AG04450 (cell line): ENCODE results near the gene C8B. TPM values are rescaled to one million over a fixed set of nuclear protein-coding genes. Genes with fewer than 3 reads are reported as not detected.

ENCODE experiments used
- CTCF ChIA-PET: fragments of 300-600, 350-600 bp; formaldehyde crosslinking; extraction: SDS; loops from one replicate; lab custom pipeline; 2022; ENCODE audit warnings: antibody characterized with exemption, inconsistent platforms; lab: Charles Lee
- POLR2A ChIA-PET: fragments of 350-600 bp; formaldehyde crosslinking; extraction: SDS; loops from one replicate; lab custom pipeline; 2021; ENCODE audit warnings: antibody characterized with exemption, inconsistent platforms; lab: Yijun Ruan, JAX
- DNase-seq: peaks from one replicate; pipeline ENCODE4 v3.0.0-alpha.2; 2011; ENCODE audit warnings: low read depth, low spot score
- H3K27ac ChIP-seq: one replicate; pipeline ENCODE4 v1.5.1; 2012; ENCODE audit warnings: low read depth, low read length, control low read depth
- H3K27me3 ChIP-seq: one replicate; pipeline ENCODE4 v1.6.0; 2012; ENCODE audit warnings: low read length; ENCODE audit not compliant: control insufficient read depth, insufficient read depth
- H3K4me3 ChIP-seq: 2 replicates; pipeline ENCODE4 v1.5.1; 2011; ENCODE audit warnings: mild to moderate bottlenecking, low read depth, low read length, control low read depth
- H3K9me3 ChIP-seq: 2 replicates; pipeline ENCODE4 v1.5.1; 2012; ENCODE audit warnings: low read length; ENCODE audit not compliant: control insufficient read depth, insufficient read depth
- polyA plus RNA-seq: library from polyadenylated mRNA; depleted of rRNA; stranded (reverse); fragments of >200 nt; gene quantifications from 2 replicates; pipeline ENCODE4 v1.2.3, GENCODE V29; 2011
- TF ChIP-seq, protein P1 (sequence below): IDR thresholded peaks from 2 replicates; pipeline ENCODE4 v1.5.1; 2011; ENCODE audit warnings: low read depth, low read length, control low read depth, inconsistent platforms

C8B gene
- polyA plus RNA-seq, 1 experiment, result not detected

- ChIA-PET CTCF (no interaction called here), POLR2A (no interaction called here)
- no peak for DNase-seq
- Histone ChIP-seq H3K27ac (no peak overlapping the region), H3K27me3 (no peaks in the 10 kb centered on the region), H3K9me3 (no peaks in the 10 kb centered on the region), H3K4me3 (no peak overlapping the region)
- TF ChIP-seq, protein P1, sequence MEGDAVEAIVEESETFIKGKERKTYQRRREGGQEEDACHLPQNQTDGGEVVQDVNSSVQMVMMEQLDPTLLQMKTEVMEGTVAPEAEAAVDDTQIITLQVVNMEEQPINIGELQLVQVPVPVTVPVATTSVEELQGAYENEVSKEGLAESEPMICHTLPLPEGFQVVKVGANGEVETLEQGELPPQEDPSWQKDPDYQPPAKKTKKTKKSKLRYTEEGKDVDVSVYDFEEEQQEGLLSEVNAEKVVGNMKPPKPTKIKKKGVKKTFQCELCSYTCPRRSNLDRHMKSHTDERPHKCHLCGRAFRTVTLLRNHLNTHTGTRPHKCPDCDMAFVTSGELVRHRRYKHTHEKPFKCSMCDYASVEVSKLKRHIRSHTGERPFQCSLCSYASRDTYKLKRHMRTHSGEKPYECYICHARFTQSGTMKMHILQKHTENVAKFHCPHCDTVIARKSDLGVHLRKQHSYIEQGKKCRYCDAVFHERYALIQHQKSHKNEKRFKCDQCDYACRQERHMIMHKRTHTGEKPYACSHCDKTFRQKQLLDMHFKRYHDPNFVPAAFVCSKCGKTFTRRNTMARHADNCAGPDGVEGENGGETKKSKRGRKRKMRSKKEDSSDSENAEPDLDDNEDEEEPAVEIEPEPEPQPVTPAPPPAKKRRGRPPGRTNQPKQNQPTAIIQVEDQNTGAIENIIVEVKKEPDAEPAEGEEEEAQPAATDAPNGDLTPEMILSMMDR, result no peak
These were observed 42.1 kb upstream of the C8B start for GRCh38 chr1:57007948-57008347.

DNA sequence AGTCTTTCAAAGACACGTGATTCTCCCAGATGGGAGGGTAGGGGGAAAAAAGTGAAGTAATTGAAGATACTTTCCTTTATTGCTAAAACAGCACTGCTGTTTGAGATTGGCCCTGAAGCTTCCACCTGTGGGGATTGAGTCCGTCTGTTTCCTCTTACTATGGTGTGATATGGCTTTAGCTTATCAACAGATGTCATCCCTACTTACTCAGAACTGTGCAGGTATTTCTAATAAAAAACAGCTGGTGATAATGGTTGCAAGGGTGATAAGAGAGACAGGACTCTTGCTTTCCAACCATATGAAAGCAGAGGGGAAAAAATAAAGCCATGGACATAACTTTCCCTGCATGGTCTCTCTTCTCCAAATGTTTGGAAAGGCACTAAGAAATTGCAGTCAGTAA is 41.7 kb upstream of the C8B start:
- Histone ChIP-seq H3K27ac (no peak overlapping the region), H3K27me3 (no peaks in the 10 kb centered on the region), H3K9me3 (no peaks in the 10 kb centered on the region), H3K4me3 (no peak overlapping the region)
- DNase-seq, result no peak
- ChIA-PET CTCF (no interaction called here), POLR2A (no interaction called here)
- TF ChIP-seq, protein P1, result no peak

DNA sequence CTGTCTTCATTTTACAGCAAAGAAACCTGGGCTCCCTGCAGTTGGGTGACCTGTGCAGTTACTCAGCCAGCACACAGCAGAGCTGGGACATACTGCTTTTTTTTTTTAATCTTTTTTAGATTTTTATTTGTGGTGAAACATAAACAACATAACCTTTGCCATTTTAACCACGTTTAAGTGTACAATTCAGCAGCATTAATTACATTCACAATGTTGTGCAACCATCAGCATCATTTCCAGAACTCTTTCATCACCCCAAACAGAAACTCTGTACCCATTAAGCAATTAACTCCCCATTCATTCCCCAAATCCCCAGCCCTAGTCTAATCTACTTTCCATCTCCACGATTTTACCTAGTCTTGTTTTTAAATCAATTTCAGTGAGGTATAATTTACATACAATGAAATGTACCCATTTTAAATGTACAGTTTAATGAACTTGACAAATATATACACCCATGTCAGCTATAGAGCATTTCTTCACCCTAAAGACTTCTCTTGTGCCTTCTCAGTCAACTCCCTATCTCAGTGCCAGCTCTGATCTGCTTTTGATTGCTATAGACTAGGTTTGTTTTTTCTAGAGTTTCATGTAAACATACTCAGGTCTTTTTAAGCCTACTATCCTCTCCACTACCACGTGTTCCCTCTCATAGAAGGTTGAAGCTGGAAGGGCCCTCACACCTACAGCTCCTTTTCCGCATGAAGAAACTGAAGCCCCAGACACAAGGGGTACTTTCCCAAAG is 37.8 kb upstream of the C8B start:
- POLR2A ChIA-PET, result interaction anchor here (0.5 kb wide), 1 partner anchor 45 kb away, joined by 5 read pairs; no protein-coding TSS in a partner anchor

GRCh38 chr1:56995414-56996100 is 29.7 kb upstream of the C8B start:
- CTCF ChIA-PET, result interaction anchor here (0.6 to 1.0 kb wide), 2 partner anchors 164 to 405 kb away, joined by 3 read pairs; no protein-coding TSS in a partner anchor
- TF ChIP-seq, protein P1, result no peak
- Histone ChIP-seq H3K9me3 (no peaks in the 10 kb centered on the region), H3K4me3 (no peak overlapping the region), H3K27ac (no peak overlapping the region), H3K27me3 (no peaks in the 10 kb centered on the region)
- DNase-seq, result no peak
- POLR2A ChIA-PET, result no interaction called here

More for the DNA sequence above, 37.8 kb upstream of the C8B start:
- no peak for DNase-seq
- Histone ChIP-seq H3K9me3 (no peaks in the 10 kb centered on the region), H3K27me3 (no peaks in the 10 kb centered on the region), H3K4me3 (no peak overlapping the region), H3K27ac (no peak overlapping the region)
- TF ChIP-seq, protein P1, result no peak
- CTCF ChIA-PET, result no interaction called here

DNA sequence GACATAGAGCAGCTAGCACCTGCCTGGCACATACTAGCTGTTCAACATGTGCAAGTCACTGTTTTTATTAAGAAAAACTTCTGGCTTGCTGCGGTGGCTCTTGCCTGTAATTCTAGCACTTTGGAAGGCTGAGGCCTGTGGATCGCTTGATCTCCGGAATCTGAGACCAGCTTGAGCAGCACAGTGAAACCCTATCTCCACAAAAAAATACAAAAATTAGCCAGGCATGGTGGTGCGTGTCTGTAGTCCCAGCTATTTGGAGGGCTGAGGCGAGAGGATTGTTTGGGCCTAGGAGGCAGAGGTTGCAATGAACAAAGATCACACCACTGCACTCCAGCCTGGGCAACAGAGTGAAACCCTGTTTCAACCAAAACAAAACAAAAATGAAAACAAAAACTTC is 27.7 kb upstream of the C8B start:
- Histone ChIP-seq H3K27ac (no peak overlapping the region), H3K4me3 (no peak overlapping the region), H3K9me3 (no peaks in the 10 kb centered on the region), H3K27me3 (no peaks in the 10 kb centered on the region)
- ChIA-PET CTCF (no interaction called here), POLR2A (no interaction called here)
- DNase-seq, result no peak
- TF ChIP-seq, protein P1, result no peak
